Measurements from ENCODE around the gene AMPD3. TPM values are rescaled to one million over a fixed set of nuclear protein-coding genes. Genes with fewer than 3 reads are reported as not detected.

AMPD3 gene
- total RNA-seq, 4 donors from 2014 or later = 7.7 to 18.4 (median 9.8) TPM

- no peak for TF ChIP-seq CTCF (IDR thresholded peaks at IDR 0.05; ENCODE audit: low read depth)
Measured at GRCh38 chr11:10490032-10490397, 35.0 kb downstream of the AMPD3 start.

- TF ChIP-seq CTCF (IDR thresholded peaks at IDR 0.05; ENCODE audit: low read depth) = no peak
Measured at GRCh38 chr11:10490398-10491241, 35.6 kb downstream of the AMPD3 start.

GRCh38 chr11:10492084-10492483, 37.0 kb downstream of the AMPD3 start:
- TF ChIP-seq CTCF (IDR thresholded peaks at IDR 0.05; ENCODE audit: low read depth) = no peak

GRCh38 chr11:10493041-10493663, 38.1 kb downstream of the AMPD3 start:
- TF ChIP-seq CTCF (IDR thresholded peaks at IDR 0.05; ENCODE audit: low read depth) = no peak

- no peak for TF ChIP-seq CTCF (IDR thresholded peaks at IDR 0.05; ENCODE audit: low read depth)
Measured at GRCh38 chr11:10494636-10495463, 39.8 kb downstream of the AMPD3 start.

- no peak for TF ChIP-seq CTCF (IDR thresholded peaks at IDR 0.05; ENCODE audit: low read depth)
Measured at GRCh38 chr11:10495464-10495786, 40.4 kb downstream of the AMPD3 start.
